Inflammatory macrophage treated with lipopolysaccharide for 1 hour (primary cell): ENCODE measurements around the gene CHN2.
A peak's percentile ranks its signal among the peaks of the same experiment; 100 is the strongest.

Experiments used
- DNase-seq, 2 donors: peaks; one replicate each; pipeline ENCODE4 v3.0.0-alpha.2; 2020 to 2022

CHN2 gene

GRCh38 chr7:29287366-29287765 is 92.8 kb downstream of the CHN2 start:
- DNase-seq, result no peak

GRCh38 chr7:29288181-29289091 is 93.9 kb downstream of the CHN2 start:
- DNase-seq, result no peak

- peak; percentile 13 to 39 for DNase-seq
Measured at GRCh38 chr7:29289156-29290021, 94.8 kb downstream of the CHN2 start.

- DNase-seq, result no peak
Measured at GRCh38 chr7:29290829-29291228, 96.3 kb downstream of the CHN2 start.

GRCh38 chr7:29291723-29292618 is 97.4 kb downstream of the CHN2 start:
- no peak for DNase-seq

- DNase-seq, result no peak
Measured at GRCh38 chr7:29292886-29293658, 98.5 kb downstream of the CHN2 start.

- DNase-seq, result no peak
Measured at GRCh38 chr7:29296421-29296820, 101.8 kb downstream of the CHN2 start.

- no peak for DNase-seq
Measured at GRCh38 chr7:29297194-29297890, 102.8 kb downstream of the CHN2 start.

GRCh38 chr7:29299086-29299485 is 104.5 kb downstream of the CHN2 start:
- no peak for DNase-seq

GRCh38 chr7:29300026-29300480 is 105.5 kb downstream of the CHN2 start:
- no peak for DNase-seq

- no peak for DNase-seq
Measured at GRCh38 chr7:29300649-29301048, 106.1 kb downstream of the CHN2 start.

GRCh38 chr7:29302666-29303395 is 108.3 kb downstream of the CHN2 start:
- no peak for DNase-seq

- no peak for DNase-seq
Measured at GRCh38 chr7:29304756-29305155, 110.2 kb downstream of the CHN2 start.

- no peak for DNase-seq
Measured at GRCh38 chr7:29306319-29306991, 111.9 kb downstream of the CHN2 start.

GRCh38 chr7:29308424-29308823 is 113.8 kb downstream of the CHN2 start:
- DNase-seq, result no peak

GRCh38 chr7:29309041-29309854 is 114.7 kb downstream of the CHN2 start:
- DNase-seq, result no peak

- no peak for DNase-seq
Measured at GRCh38 chr7:29310625-29311024, 116.0 kb downstream of the CHN2 start.

GRCh38 chr7:29311314-29311713 is 116.7 kb downstream of the CHN2 start:
- no peak for DNase-seq

GRCh38 chr7:29314148-29314547 is 119.6 kb downstream of the CHN2 start:
- no peak for DNase-seq
